NCI-H187 treated with DMSO at 0.1 percent for 48 hours (cell line): Measurements from ENCODE around the gene PCDH9.

Source experiments
- DNase-seq: peaks from one replicate; lab custom pipeline; 2025; lab: John Stamatoyannopoulos, UW

The PCDH9 gene

GRCh38 chr13:66528944-66529576 lies 701.1 kb downstream of the PCDH9 start:
- DNase-seq: no peak

- DNase-seq: no peak
These were observed 702.0 kb downstream of the PCDH9 start for GRCh38 chr13:66528180-66528579.

GRCh38 chr13:66520511-66521355 lies 709.4 kb downstream of the PCDH9 start:
- no peak for DNase-seq

- DNase-seq: no peak
These were observed 710.9 kb downstream of the PCDH9 start for GRCh38 chr13:66519259-66519658.

GRCh38 chr13:66518068-66518467 lies 712.1 kb downstream of the PCDH9 start:
- no peak for DNase-seq

- no peak for DNase-seq
These were observed 716.4 kb downstream of the PCDH9 start for GRCh38 chr13:66513728-66514127.

GRCh38 chr13:66509175-66509574 lies 721.0 kb downstream of the PCDH9 start:
- DNase-seq: no peak

GRCh38 chr13:66508153-66508909 lies 721.8 kb downstream of the PCDH9 start:
- no peak for DNase-seq

GRCh38 chr13:66506979-66507378 lies 723.2 kb downstream of the PCDH9 start:
- DNase-seq: no peak

- no peak for DNase-seq
These were observed 723.9 kb downstream of the PCDH9 start for GRCh38 chr13:66506051-66506777.

- DNase-seq: no peak
These were observed 726.2 kb downstream of the PCDH9 start for GRCh38 chr13:66503890-66504289.

GRCh38 chr13:66501181-66501580 lies 729.0 kb downstream of the PCDH9 start:
- no peak for DNase-seq

- no peak for DNase-seq
These were observed 737.7 kb downstream of the PCDH9 start for GRCh38 chr13:66492479-66492878.

- no peak for DNase-seq
These were observed 738.9 kb downstream of the PCDH9 start for GRCh38 chr13:66491251-66491650.

GRCh38 chr13:66489586-66489985 lies 740.5 kb downstream of the PCDH9 start:
- DNase-seq: no peak

GRCh38 chr13:66489172-66489571 lies 741.0 kb downstream of the PCDH9 start:
- DNase-seq: no peak

GRCh38 chr13:66483712-66484111 lies 746.4 kb downstream of the PCDH9 start:
- DNase-seq: no peak

- DNase-seq: no peak
These were observed 747.3 kb downstream of the PCDH9 start for GRCh38 chr13:66482836-66483235.

GRCh38 chr13:66477816-66478215 lies 752.3 kb downstream of the PCDH9 start:
- DNase-seq: no peak

- no peak for DNase-seq
These were observed 755.1 kb downstream of the PCDH9 start for GRCh38 chr13:66475061-66475460.

- no peak for DNase-seq
These were observed 760.4 kb downstream of the PCDH9 start for GRCh38 chr13:66469745-66470144.

GRCh38 chr13:66468656-66469055 lies 761.5 kb downstream of the PCDH9 start:
- DNase-seq: no peak
